ENCODE measurements around the gene LRRC14B.

The LRRC14B gene

GRCh38 chr5:159448-160172, 31.7 kb upstream of the LRRC14B start:
- TF ChIP-seq, protein P1, sequence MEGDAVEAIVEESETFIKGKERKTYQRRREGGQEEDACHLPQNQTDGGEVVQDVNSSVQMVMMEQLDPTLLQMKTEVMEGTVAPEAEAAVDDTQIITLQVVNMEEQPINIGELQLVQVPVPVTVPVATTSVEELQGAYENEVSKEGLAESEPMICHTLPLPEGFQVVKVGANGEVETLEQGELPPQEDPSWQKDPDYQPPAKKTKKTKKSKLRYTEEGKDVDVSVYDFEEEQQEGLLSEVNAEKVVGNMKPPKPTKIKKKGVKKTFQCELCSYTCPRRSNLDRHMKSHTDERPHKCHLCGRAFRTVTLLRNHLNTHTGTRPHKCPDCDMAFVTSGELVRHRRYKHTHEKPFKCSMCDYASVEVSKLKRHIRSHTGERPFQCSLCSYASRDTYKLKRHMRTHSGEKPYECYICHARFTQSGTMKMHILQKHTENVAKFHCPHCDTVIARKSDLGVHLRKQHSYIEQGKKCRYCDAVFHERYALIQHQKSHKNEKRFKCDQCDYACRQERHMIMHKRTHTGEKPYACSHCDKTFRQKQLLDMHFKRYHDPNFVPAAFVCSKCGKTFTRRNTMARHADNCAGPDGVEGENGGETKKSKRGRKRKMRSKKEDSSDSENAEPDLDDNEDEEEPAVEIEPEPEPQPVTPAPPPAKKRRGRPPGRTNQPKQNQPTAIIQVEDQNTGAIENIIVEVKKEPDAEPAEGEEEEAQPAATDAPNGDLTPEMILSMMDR (IDR thresholded peaks at IDR 0.05; ENCODE audit: insufficient read depth, low read length, missing control alignments), result no peak
- ChIA-PET CTCF (no interaction called here), POLR2A (interaction anchor here (1.6 kb wide), 1 partner anchor 9 kb away, joined by 4 read pairs; no protein-coding TSS in a partner anchor)
- H3K4me3 ChIP-seq (ENCODE audit: low read depth, low read length), result no peak overlapping the region
- peak; percentile 5 for DNase-seq (ENCODE audit: low read depth, low spot score)

GRCh38 chr5:160173-160510, 31.2 kb upstream of the LRRC14B start:
- ChIA-PET POLR2A (interaction anchor here (1.6 kb wide), 1 partner anchor 8 kb away, joined by 4 read pairs; no protein-coding TSS in a partner anchor), CTCF (no interaction called here)
- no peak overlapping the region for H3K4me3 ChIP-seq (ENCODE audit: low read depth, low read length)
- DNase-seq (ENCODE audit: low read depth, low spot score), result peak; percentile 5
- TF ChIP-seq, protein P1 (IDR thresholded peaks at IDR 0.05; ENCODE audit: insufficient read depth, low read length, missing control alignments), result no peak

GRCh38 chr5:160921-161802, 30.1 kb upstream of the LRRC14B start:
- POLR2A ChIA-PET, result no interaction called here
- DNase-seq (ENCODE audit: low read depth, low spot score), result no peak
- H3K4me3 ChIP-seq (ENCODE audit: low read depth, low read length), result no peak overlapping the region
- CTCF ChIA-PET, result no interaction called here
- TF ChIP-seq, protein P1 (IDR thresholded peaks at IDR 0.05; ENCODE audit: insufficient read depth, low read length, missing control alignments), result no peak

DNA sequence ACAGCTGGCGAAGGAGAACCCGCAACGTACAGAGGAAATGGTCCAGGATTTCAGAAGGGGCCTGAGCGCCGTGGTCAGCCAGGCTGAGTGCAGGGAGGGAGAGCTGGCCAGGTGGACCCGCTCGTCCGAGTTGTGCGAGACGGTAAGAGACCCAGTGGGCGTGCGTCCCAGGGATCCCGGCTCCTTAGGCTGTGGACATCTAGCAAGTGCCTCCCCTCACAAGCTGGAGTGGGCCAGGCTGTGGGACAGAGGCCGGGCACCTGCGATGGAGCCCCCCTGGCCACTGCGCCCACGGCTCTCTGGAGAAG, 29.5 kb upstream of the LRRC14B start:
- DNase-seq (ENCODE audit: low read depth, low spot score), result no peak
- CTCF ChIA-PET, result no interaction called here
- TF ChIP-seq, protein P1 (IDR thresholded peaks at IDR 0.05; ENCODE audit: insufficient read depth, low read length, missing control alignments), result no peak
- POLR2A ChIA-PET, result no interaction called here
- no peak overlapping the region for H3K4me3 ChIP-seq (ENCODE audit: low read depth, low read length)

DNA sequence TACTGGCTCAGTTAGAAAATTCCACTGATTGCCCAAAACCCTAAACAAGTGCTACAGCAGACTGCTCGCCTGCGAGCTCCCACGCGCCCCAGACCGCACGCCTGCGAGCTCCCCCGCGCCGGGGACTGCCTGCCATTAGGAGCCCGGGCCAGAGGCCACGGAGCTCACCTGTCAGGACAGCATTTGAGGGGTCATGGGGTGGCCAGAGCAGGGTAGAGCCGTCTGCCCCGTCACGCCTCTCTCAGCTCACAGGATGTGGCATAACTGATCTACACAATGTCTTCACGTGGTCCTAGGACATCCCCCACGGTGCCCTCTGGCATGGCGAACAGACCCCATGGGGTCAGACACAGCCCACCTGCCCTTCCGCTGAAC, 29.1 kb upstream of the LRRC14B start:
- POLR2A ChIA-PET, result no interaction called here
- TF ChIP-seq, protein P1 (IDR thresholded peaks at IDR 0.05; ENCODE audit: insufficient read depth, low read length, missing control alignments), result no peak
- no peak overlapping the region for H3K4me3 ChIP-seq (ENCODE audit: low read depth, low read length)
- CTCF ChIA-PET, result no interaction called here
- DNase-seq (ENCODE audit: low read depth, low spot score), result no peak

DNA sequence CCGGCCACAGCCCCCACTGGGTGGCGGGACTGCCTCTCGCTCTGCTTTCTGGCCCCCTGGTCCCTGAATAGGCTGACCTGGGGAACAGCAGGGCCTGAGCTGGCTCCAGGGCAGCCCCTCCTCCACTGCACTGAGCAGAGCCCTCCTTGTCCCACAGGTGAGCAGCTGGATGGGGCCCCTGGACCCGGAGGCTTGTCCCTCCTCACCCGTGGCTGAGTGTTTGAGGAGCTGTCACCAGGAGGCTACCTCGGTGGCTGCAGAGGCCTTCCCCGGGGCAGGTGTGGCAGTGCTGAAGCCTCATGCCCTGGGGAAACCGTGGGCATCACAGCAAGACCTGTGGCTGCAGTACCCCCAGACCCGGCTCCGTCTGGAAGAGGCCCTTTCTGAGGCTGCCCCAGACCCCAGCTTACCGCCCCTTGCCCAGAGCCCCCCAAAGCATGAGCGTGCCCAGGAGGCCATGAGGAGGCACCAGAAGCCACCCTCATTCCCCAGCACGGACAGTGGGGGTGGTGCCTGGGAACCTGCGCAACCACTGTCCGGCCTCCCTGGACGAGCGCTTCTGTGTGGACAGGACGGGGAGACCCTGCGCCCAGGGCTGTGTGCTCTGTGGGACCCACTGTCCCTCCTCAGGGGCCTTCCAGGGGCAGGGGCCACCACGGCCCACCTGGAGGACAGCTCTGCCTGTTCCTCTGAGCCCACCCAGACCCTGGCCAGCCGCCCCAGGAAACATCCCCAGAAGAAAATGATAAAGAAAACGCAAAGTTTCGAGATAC, 28.5 kb upstream of the LRRC14B start:
- no peak overlapping the region for H3K4me3 ChIP-seq (ENCODE audit: low read depth, low read length)
- DNase-seq (ENCODE audit: low read depth, low spot score), result no peak
- POLR2A ChIA-PET, result no interaction called here
- CTCF ChIA-PET, result no interaction called here
- TF ChIP-seq, protein P1 (IDR thresholded peaks at IDR 0.05; ENCODE audit: insufficient read depth, low read length, missing control alignments), result no peak

Data from AG04449 (cell line).